GM23248 (cell line): ENCODE data around the gene ZNF385D. TPM values are rescaled to one million over a fixed set of nuclear protein-coding genes. Genes with fewer than 3 reads are reported as not detected.

ENCODE experiments used
- DNase-seq: peaks from one replicate; pipeline ENCODE4 v3.0.0-alpha.2; 2015
- H2AFZ ChIP-seq: fragments of 200-600 bp; sonication (generic); 2 replicates; pipeline ENCODE4 v1.6.1; 2016; ENCODE audit warnings: antibody characterized with exemption
- H3F3A ChIP-seq: fragments of 200-600 bp; sonication (generic); 2 replicates; pipeline ENCODE4 v1.6.1; 2016; ENCODE audit warnings: mild to moderate bottlenecking, antibody characterized with exemption, mixed run types; ENCODE audit not compliant: insufficient read depth
- H3K27ac ChIP-seq: fragments of 200-600 bp; sonication (generic); 2 replicates; pipeline ENCODE4 v1.5.1; 2016; ENCODE audit warnings: mild to moderate bottlenecking
- H3K27me3 ChIP-seq: fragments of 200-600 bp; sonication (generic); replicated peaks from 2 replicates; pipeline ENCODE4 v1.6.1; 2016; ENCODE audit warnings: mild to moderate bottlenecking; ENCODE audit not compliant: insufficient read depth
- H3K36me3 ChIP-seq: fragments of 200-600 bp; sonication (generic); 2 replicates; pipeline ENCODE4 v1.6.1; 2016; ENCODE audit warnings: low read depth, mild to moderate bottlenecking
- H3K4me1 ChIP-seq: fragments of 200-600 bp; sonication (generic); 2 replicates; pipeline ENCODE4 v1.6.1; 2016; ENCODE audit warnings: mild to moderate bottlenecking; ENCODE audit not compliant: insufficient read depth
- H3K4me2 ChIP-seq: fragments of 200-600 bp; sonication (generic); one replicate; pipeline ENCODE4 v1.6.1; 2016; ENCODE audit warnings: mild to moderate bottlenecking; ENCODE audit not compliant: unreplicated experiment
- H3K4me3 ChIP-seq: fragments of 200-600 bp; sonication (generic); 2 replicates; pipeline ENCODE4 v1.5.1; 2016; ENCODE audit warnings: mild to moderate bottlenecking
- H3K79me2 ChIP-seq: fragments of 200-600 bp; sonication (generic); 2 replicates; pipeline ENCODE4 v1.6.1; 2016; ENCODE audit warnings: mild to moderate bottlenecking; ENCODE audit not compliant: insufficient read depth
- H3K9ac ChIP-seq: fragments of 200-600 bp; sonication (generic); 2 replicates; pipeline ENCODE4 v1.6.1; 2016; ENCODE audit warnings: mild to moderate bottlenecking
- H3K9me2 ChIP-seq: fragments of 200-600 bp; sonication (generic); 2 replicates; pipeline ENCODE4 v1.6.1; 2016; ENCODE audit warnings: mixed run types, mild to moderate bottlenecking, moderate library complexity; ENCODE audit not compliant: insufficient read depth
- H3K9me3 ChIP-seq: fragments of 200-600 bp; sonication (generic); one replicate; pipeline ENCODE4 v1.6.1; 2017; ENCODE audit warnings: low read depth
- H4K20me1 ChIP-seq: fragments of 200-600 bp; sonication (generic); 2 replicates; pipeline ENCODE4 v1.6.0; 2016; ENCODE audit not compliant: insufficient read depth
- EZH2 ChIP-seq: fragments of 200-600 bp; sonication (generic); IDR thresholded peaks from 2 replicates; pipeline ENCODE4 v1.6.1; 2018; ENCODE audit warnings: antibody characterized with exemption, mild to moderate bottlenecking; ENCODE audit not compliant: insufficient read depth, poor library complexity, severe bottlenecking
- EZH2phosphoT487 ChIP-seq: fragments of 200-600 bp; sonication (generic); IDR thresholded peaks from 2 replicates; pipeline ENCODE4 v1.6.1; 2018; ENCODE audit warnings: antibody characterized with exemption, moderate library complexity, mild to moderate bottlenecking, low read depth; ENCODE audit not compliant: insufficient read depth
- WGBS, 2 experiments: methylation state at CpG; one replicate each; pipeline ENCODE4 v1.1.6; 2015 to 2017; ENCODE audit warnings: low lambda C conversion rate in 2 of 2, low coverage in 1 of 2; ENCODE audit errors: missing lambda C conversion rate in 2 of 2; 5-methylcytosine and 5-hydroxymethylcytosine counted together
- in situ Hi-C: fragments of 300-500 bp; cut with MboI; formaldehyde crosslinking; loops from 2 replicates; pipeline ENCODE4 v1.15.0; 2020
- polyA plus RNA-seq: library from polyadenylated mRNA; unstranded; fragments of >200 nt; fragmentation: Nextera tagmentation; extraction: Ambion mirVana; gene quantifications from 2 replicates; pipeline ENCODE4 v1.2.1, GENCODE V29; 2016
- total RNA-seq: library from RNA; depleted of rRNA; stranded (reverse); fragments of >200 nt; shearing (Covaris generic); gene quantifications from 2 replicates; pipeline ENCODE4 v1.2.3, GENCODE V29; 2014

The ZNF385D gene
- total and polyA plus RNA-seq, 2 experiments from 2014 or later, result 0.97 to 13.8 TPM

GRCh38 chr3:21738935-21739702 lies 11.9 kb downstream of the ZNF385D start:
- Histone ChIP-seq H3K9ac (no peak overlapping the region), H3K9me2 (no peaks in the 10 kb centered on the region), H3K4me1 (peaks cover 13% of the 10 kb centered on the region), H3K4me3 (no peak overlapping the region), H3K79me2 (peaks cover 37% of the 10 kb centered on the region), H3K27ac (no peak overlapping the region), H3K27me3 (no peaks in the 10 kb centered on the region), H3K4me2 (no peak overlapping the region), H3F3A (no peaks in the 10 kb centered on the region; the same call in 1 of the 2 replicates), H4K20me1 (no peaks in the 10 kb centered on the region), H3K9me3 (no peaks in the 10 kb centered on the region), H2AFZ (no peak overlapping the region), H3K36me3 (no peaks in the 10 kb centered on the region)
- no peak for TF ChIP-seq EZH2phosphoT487
- no peak for TF ChIP-seq EZH2
- 83% methylated on average over 15 of the region's 15 CpGs for WGBS, 2 experiments
- in situ Hi-C loops, result no loop called here
- DNase-seq, result no peak

- WGBS, 2 experiments, result 100% methylated on average over 1 of the region's 1 CpG
- no peak for DNase-seq
- H3K27me3 ChIP-seq, result no peaks in the 10 kb centered on the region
- H4K20me1 ChIP-seq, result no peaks in the 10 kb centered on the region
- H3K36me3 ChIP-seq, result no peaks in the 10 kb centered on the region
- H3F3A ChIP-seq, result no peaks in the 10 kb centered on the region; the same call in 1 of the 2 replicates
- no peak overlapping the region for H3K4me2 ChIP-seq
- H3K9ac ChIP-seq, result no peak overlapping the region
- H3K79me2 ChIP-seq, result peaks cover 29% of the 10 kb centered on the region
- H2AFZ ChIP-seq, result no peak overlapping the region
- peaks cover 14% of the 10 kb centered on the region for H3K4me1 ChIP-seq
- in situ Hi-C loops, result no loop called here
- no peak overlapping the region for H3K27ac ChIP-seq
- H3K9me3 ChIP-seq, result no peaks in the 10 kb centered on the region
- H3K4me3 ChIP-seq, result no peak overlapping the region
- H3K9me2 ChIP-seq, result no peaks in the 10 kb centered on the region
- TF ChIP-seq EZH2phosphoT487 (no peak), EZH2 (no peak)
Observed at GRCh38 chr3:21738283-21738682, 12.7 kb downstream of the ZNF385D start.

GRCh38 chr3:21734746-21735145 lies 16.3 kb downstream of the ZNF385D start:
- WGBS, 2 experiments, result 12 to 19% methylated on average over 3 of the region's 3 CpGs

GRCh38 chr3:21729888-21730459 lies 21.0 kb downstream of the ZNF385D start:
- Histone ChIP-seq H3K79me2 (peaks cover 28% of the 10 kb centered on the region), H3K4me3 (peak overlapping the region; percentile 40), H3F3A (peaks cover 30% of the 10 kb centered on the region), H4K20me1 (no peaks in the 10 kb centered on the region), H3K4me2 (peak overlapping the region; percentile 68), H3K36me3 (no peaks in the 10 kb centered on the region), H3K9me2 (no peaks in the 10 kb centered on the region), H2AFZ (no peak overlapping the region), H3K4me1 (peaks cover 38% of the 10 kb centered on the region), H3K27ac (peak overlapping the region; percentile 57), H3K27me3 (no peaks in the 10 kb centered on the region), H3K9ac (peak overlapping the region; percentile 39; the same call in 1 of the 2 replicates), H3K9me3 (no peaks in the 10 kb centered on the region)
- WGBS, 2 experiments, result 9 to 18% methylated on average over 6 of the region's 6 CpGs
- peak; percentile 83 for DNase-seq
- TF ChIP-seq EZH2phosphoT487 (no peak), EZH2 (no peak)
- in situ Hi-C loops, result no loop called here

More at GRCh38 chr3:21734746-21735145, 16.3 kb downstream of the ZNF385D start:
- TF ChIP-seq EZH2phosphoT487 (no peak), EZH2 (no peak)
- no peaks in the 10 kb centered on the region for H3K36me3 ChIP-seq
- H3K9me2 ChIP-seq, result no peaks in the 10 kb centered on the region
- H3K9ac ChIP-seq, result no peak overlapping the region
- no peak overlapping the region for H3K4me3 ChIP-seq
- peak; percentile 58 for DNase-seq
- no peak overlapping the region for H3K27ac ChIP-seq
- H2AFZ ChIP-seq, result no peak overlapping the region
- H3K79me2 ChIP-seq, result peaks cover 5% of the 10 kb centered on the region; the same call in 1 of the 2 replicates
- no peaks in the 10 kb centered on the region for H4K20me1 ChIP-seq
- peak overlapping the region; percentile 43 for H3K4me2 ChIP-seq
- H3K9me3 ChIP-seq, result no peaks in the 10 kb centered on the region
- H3K4me1 ChIP-seq, result peaks cover 30% of the 10 kb centered on the region
- no peaks in the 10 kb centered on the region for H3K27me3 ChIP-seq
- peaks cover 15% of the 10 kb centered on the region for H3F3A ChIP-seq
- in situ Hi-C loops, result no loop called here
